NCI-H1092 treated with DMSO at 0.1 percent for 48 hours (cell line): Measurements from ENCODE around the gene DNAJC18.
"Not testable (repeated sequence)": the region's sequence is repeated elsewhere in the genome, so short reads cannot be mapped to it uniquely, and the experiment has no call there.

Source experiments
- DNase-seq: peaks from one replicate; lab custom pipeline; 2025; lab: John Stamatoyannopoulos, UW

Gene DNAJC18

GRCh38 chr5:139439013-139439903 lies at the start of gene DNAJC18:
Gene DNAJC18, minus strand, starts transcription at chr5:139439525. Its CDS starts 80 bp downstream, at chr5:139439445.
- DNase-seq = peak; percentile 86

- DNase-seq = no peak
Measured at GRCh38 chr5:139488260-139488659, 48.9 kb upstream of the DNAJC18 start.

GRCh38 chr5:139486201-139486600 lies 46.9 kb upstream of the DNAJC18 start:
- DNase-seq = no peak

- DNase-seq = not testable (repeated sequence)
Measured at GRCh38 chr5:139482890-139483208, 43.5 kb upstream of the DNAJC18 start.

- peak; percentile 61 for DNase-seq
Measured at GRCh38 chr5:139482050-139482889, 42.9 kb upstream of the DNAJC18 start, which contains the start of gene STING1. Gene STING1, minus strand, starts transcription at chr5:139482758. Its CDS starts 1,054 bp downstream, at chr5:139481704.

- DNase-seq = no peak
Measured at GRCh38 chr5:139481580-139482049, 42.3 kb upstream of the DNAJC18 start.

GRCh38 chr5:139481122-139481533 lies 41.8 kb upstream of the DNAJC18 start:
- DNase-seq = no peak

- DNase-seq = not testable (repeated sequence)
Measured at GRCh38 chr5:139479729-139480128, 40.4 kb upstream of the DNAJC18 start.

GRCh38 chr5:139478657-139479423 lies 39.5 kb upstream of the DNAJC18 start:
- DNase-seq = not testable (repeated sequence)

GRCh38 chr5:139475865-139476617 lies 36.7 kb upstream of the DNAJC18 start:
- DNase-seq = no peak

- no peak for DNase-seq
Measured at GRCh38 chr5:139474890-139475791, 35.8 kb upstream of the DNAJC18 start.

GRCh38 chr5:139473565-139473964 lies 34.2 kb upstream of the DNAJC18 start:
- DNase-seq = no peak

- DNase-seq = no peak
Measured at GRCh38 chr5:139473105-139473504, 33.8 kb upstream of the DNAJC18 start.

- no peak for DNase-seq
Measured at GRCh38 chr5:139472386-139473030, 33.2 kb upstream of the DNAJC18 start.

- DNase-seq = no peak
Measured at GRCh38 chr5:139470821-139471300, 31.5 kb upstream of the DNAJC18 start, which contains the start of gene SMIM33. Gene SMIM33, plus strand, starts transcription at chr5:139471004. Its CDS starts 118 bp downstream, at chr5:139471122.

- DNase-seq = no peak
Measured at GRCh38 chr5:139468421-139468931, 29.2 kb upstream of the DNAJC18 start.

- no peak for DNase-seq
Measured at GRCh38 chr5:139462586-139463276, 23.4 kb upstream of the DNAJC18 start, which contains the start of gene ECSCR. Gene ECSCR, minus strand, starts transcription at chr5:139462743. Its CDS starts 73 bp downstream, at chr5:139462670.

- DNase-seq = no peak
Measured at GRCh38 chr5:139461698-139462097, 22.4 kb upstream of the DNAJC18 start.
